HG02981 (cell line): ENCODE measurements around the gene YY1.
"Not testable (repeated sequence)": the region's sequence is repeated elsewhere in the genome, so short reads cannot be mapped to it uniquely, and the experiment has no call there.

Experiments used
- ATAC-seq: cut with Tn5 transposase; IDR thresholded peaks from one replicate; pipeline ENCODE4 v1.9.1; 2021; ENCODE audit warnings: mild to moderate bottlenecking, moderate library complexity; ENCODE audit not compliant: unreplicated experiment

The YY1 gene

GRCh38 chr14:100312110-100312876 is 73.3 kb downstream of the YY1 start:
- ATAC-seq: not testable (repeated sequence)

GRCh38 chr14:100312877-100313400 is 74.0 kb downstream of the YY1 start:
- ATAC-seq: no peak

- no peak for ATAC-seq
Measured at GRCh38 chr14:100313464-100314230, 74.7 kb downstream of the YY1 start.

GRCh38 chr14:100314724-100315123 is 75.8 kb downstream of the YY1 start:
- no peak for ATAC-seq

- ATAC-seq: no peak
Measured at GRCh38 chr14:100317389-100317788, 78.4 kb downstream of the YY1 start.

- peak; percentile 86 for ATAC-seq
Measured at GRCh38 chr14:100317912-100318808, 79.2 kb downstream of the YY1 start.

- ATAC-seq: no peak
Measured at GRCh38 chr14:100320157-100320856, 81.4 kb downstream of the YY1 start.

- ATAC-seq: no peak
Measured at GRCh38 chr14:100321473-100322137, 82.7 kb downstream of the YY1 start.

- no peak for ATAC-seq
Measured at GRCh38 chr14:100322138-100322957, 83.4 kb downstream of the YY1 start.

GRCh38 chr14:100323121-100323941 is 84.4 kb downstream of the YY1 start, which contains the start of gene SLC25A47:
Gene SLC25A47 (plus strand): TSS chr14:100323339. CDS start chr14:100323415, 76 bp downstream.
- ATAC-seq: no peak

- ATAC-seq: no peak
Measured at GRCh38 chr14:100323942-100324307, 85.0 kb downstream of the YY1 start.

GRCh38 chr14:100325231-100325632 is 86.3 kb downstream of the YY1 start:
- no peak for ATAC-seq

- no peak for ATAC-seq
Measured at GRCh38 chr14:100325958-100326357, 87.0 kb downstream of the YY1 start.

GRCh38 chr14:100327128-100327527 is 88.2 kb downstream of the YY1 start:
- no peak for ATAC-seq

GRCh38 chr14:100328495-100329163 is 89.7 kb downstream of the YY1 start:
- no peak for ATAC-seq

GRCh38 chr14:100329233-100330006 is 90.5 kb downstream of the YY1 start:
- no peak for ATAC-seq

- ATAC-seq: no peak
Measured at GRCh38 chr14:100330007-100330344, 91.0 kb downstream of the YY1 start.
